Ovary (tissue), 9 donors: Measurements from ENCODE around the gene RNF44. TPM values are rescaled to one million over a fixed set of nuclear protein-coding genes. Genes with fewer than 3 reads are reported as not detected.

Source experiments
- DNase-seq, 5 donors: peaks; one replicate each; pipeline ENCODE4 v3.0.0-alpha.2; 2019 to 2020
- H3K27ac ChIP-seq, 2 donors: fragments of 200-600 bp; one replicate each; pipeline versions ENCODE4 v1.5.1 to v1.8.0; 2019 to 2022
- H3K27me3 ChIP-seq: fragments of 200-600 bp; one replicate; pipeline ENCODE4 v1.8.0; 2022
- H3K36me3 ChIP-seq: fragments of 200-600 bp; sonication (generic); one replicate; pipeline ENCODE4 v1.5.1; 2019
- H3K4me1 ChIP-seq: one replicate; pipeline ENCODE4 v1.8.1; 2013; ENCODE audit warnings: mild to moderate bottlenecking, moderate library complexity; ENCODE audit not compliant: insufficient read depth
- H3K4me3 ChIP-seq: fragments of 200-600 bp; sonication (generic); one replicate; pipeline ENCODE4 v1.5.1; 2017
- H3K9me3 ChIP-seq, 2 donors: fragments of 200-600 bp in 1 of 2; sonication (generic) in 1 of 2; one replicate each; pipeline versions ENCODE4 v1.5.1 to v1.8.1; 2013 to 2019; ENCODE audit warnings: mild to moderate bottlenecking in 1 of 2, moderate library complexity in 1 of 2
- CTCF ChIP-seq, 3 donors: fragments of 450-650 bp in 2 of 3; fragments of 200-600 bp in 1 of 3; IDR thresholded peaks; one replicate each; pipeline versions ENCODE4 v1.5.1 to v1.8.0; 2016 to 2022; ENCODE audit warnings: antibody characterized with exemption in 3 of 3, mild to moderate bottlenecking in 1 of 3
- EP300 ChIP-seq: sonication (generic); formaldehyde crosslinking; IDR thresholded peaks from one replicate; pipeline ENCODE4 v1.6.1; 2017; ENCODE audit warnings: antibody characterized with exemption
- POLR2A ChIP-seq: fragments of 450-650 bp; IDR thresholded peaks from one replicate; pipeline ENCODE4 v1.6.1; 2017; ENCODE audit warnings: antibody characterized with exemption, mild to moderate bottlenecking, moderate library complexity
- WGBS, 3 donors: extraction: QIAGEN DNeasy Blood & Tissue Kit in 1 of 3; methylation state at CpG; one replicate each; pipeline versions ENCODE4 v1.1.5 to v1.1.7; 2013 to 2017; 5-methylcytosine and 5-hydroxymethylcytosine counted together
- intact Hi-C, 4 donors: fragments of 100-400 bp; cut with DNase I; formaldehyde crosslinking; loops; one replicate each; pipeline versions ENCODE4 v1.11.0 to v1.15.1; 2022 to 2023
- polyA plus RNA-seq, 2 donors: library from polyadenylated mRNA; stranded (reverse); fragments of 200-250 nt in 1 of 2; fragments of 350-450 nt in 1 of 2; fragmentation: Illumina TruSeq in 1 of 2; extraction: RNeasy Lipid Tissue Mini Kit (QIAGEN cat#74804) in 1 of 2; gene quantifications; one replicate each; pipeline ENCODE4 v1.2.3, GENCODE V29; 2013 to 2014
- total RNA-seq, 7 donors: library from RNA; depleted of rRNA in 2 of 7; stranded (reverse); fragments of >200 nt in 2 of 7; fragmentation: NEBNext Ultra II Directional in 3 of 7; extraction: Animal tissue kit (Norgen Biotek cat#: 25700) in 3 of 7; gene quantifications; one replicate each; pipeline versions ENCODE4 v1.1.0 to v1.2.4, GENCODE V29; 2016 to 2023
- donor health status: DM: no; HTN: no; CAD: no; lungs with moderate emphysema.
- donor health status: DM: no; HTN: no; CAD: no.
- donor health status: Bipolar disorder and iron deficiency.
- donor health status: DM: yes; HTN: yes; CAD: no.
- donor health status: DM: no; HTN: no; CAD: no.
- donor health status: DM: yes; HTN: yes; CAD: no.

RNF44 gene
- total and polyA plus RNA-seq, 9 donors = 9.2 to 44.7 (median 30.2) TPM

GRCh38 chr5:176527246-176528222 is 9.7 kb downstream of the RNF44 start:
- H3K36me3 ChIP-seq = no peaks in the 10 kb centered on the region
- no peak overlapping the region for H3K27ac ChIP-seq

GRCh38 chr5:176526462-176526861 is 10.7 kb downstream of the RNF44 start:
- Histone ChIP-seq H3K27me3 (no peaks in the 10 kb centered on the region), H3K36me3 (no peaks in the 10 kb centered on the region), H3K4me3 (no peak overlapping the region), H3K27ac (no peak overlapping the region), H3K9me3 (no peaks in the 10 kb centered on the region), H3K4me1 (peaks cover 1% of the 10 kb centered on the region)
- DNase-seq = no peak
- intact Hi-C loops = no loop called here
- TF ChIP-seq CTCF (IDR thresholded peaks at IDR 0.05) = no peak
- no peak for TF ChIP-seq EP300
- no peak for TF ChIP-seq POLR2A
- 77 to 82% (median 81%) methylated on average over 9 of the region's 9 CpGs for WGBS, 3 donors

More at GRCh38 chr5:176527246-176528222, 9.7 kb downstream of the RNF44 start:
- no peak for TF ChIP-seq POLR2A
- TF ChIP-seq CTCF (IDR thresholded peaks at IDR 0.05) = no peak
- TF ChIP-seq EP300 = no peak
- Histone ChIP-seq H3K4me3 (no peak overlapping the region), H3K9me3 (no peaks in the 10 kb centered on the region), H3K4me1 (peaks cover 1% of the 10 kb centered on the region), H3K27me3 (no peaks in the 10 kb centered on the region)
- 79 to 80% (median 79%) methylated on average over 34 of the region's 34 CpGs for WGBS, 3 donors
- intact Hi-C loops = no loop called here
- no peak for DNase-seq

GRCh38 chr5:176525677-176526076 is 11.5 kb downstream of the RNF44 start:
- DNase-seq = no peak
- no peak for TF ChIP-seq CTCF (IDR thresholded peaks at IDR 0.05)
- TF ChIP-seq POLR2A = no peak
- no peak for TF ChIP-seq EP300
- Histone ChIP-seq H3K9me3 (no peaks in the 10 kb centered on the region), H3K27ac (no peak overlapping the region), H3K27me3 (no peaks in the 10 kb centered on the region), H3K4me3 (no peak overlapping the region), H3K36me3 (no peaks in the 10 kb centered on the region), H3K4me1 (no peaks in the 10 kb centered on the region)
- WGBS, 3 donors = 92 to 93% (median 93%) methylated on average over 9 of the region's 9 CpGs
- intact Hi-C loops = no loop called here

GRCh38 chr5:176524987-176525386 is 12.2 kb downstream of the RNF44 start:
- TF ChIP-seq CTCF (IDR thresholded peaks at IDR 0.05) (no peak), EP300 (no peak)
- H3K27ac ChIP-seq = no peak overlapping the region
- WGBS, 3 donors = 85 to 89% (median 86%) methylated on average over 15 of the region's 15 CpGs
- intact Hi-C loops = loop anchor here in 1 of 4 donors (5.0 kb wide), 1 partner anchor 68 kb away; no protein-coding TSS in a partner anchor
- H3K36me3 ChIP-seq = no peaks in the 10 kb centered on the region
- no peaks in the 10 kb centered on the region for H3K27me3 ChIP-seq
- H3K4me1 ChIP-seq = no peaks in the 10 kb centered on the region
- H3K4me3 ChIP-seq = no peak overlapping the region
- DNase-seq = no peak
- no peaks in the 10 kb centered on the region for H3K9me3 ChIP-seq
